K562 (cell line): ENCODE data around the gene CISD3. TPM values are rescaled to one million over a fixed set of nuclear protein-coding genes. Genes with fewer than 3 reads are reported as not detected.

Experiments
- ADNP ChIP-seq: fragments of 200-800 bp; sonication (Bioruptor generic); IDR thresholded peaks from 2 replicates; pipeline ENCODE4 v1.6.1; 2016; ENCODE audit warnings: missing genetic modification characterization, missing compliant biosample characterization
- ARID4B ChIP-seq: sonication (generic); formaldehyde crosslinking; IDR thresholded peaks from 2 replicates; pipeline ENCODE4 v1.8.0; 2022; ENCODE audit warnings: mild to moderate bottlenecking, missing genetic modification reagents
- ATF7 ChIP-seq: fragments of 450-650 bp; IDR thresholded peaks from 2 replicates; pipeline ENCODE4 v1.7.1; 2014; ENCODE audit warnings: mild to moderate bottlenecking, moderate library complexity
- CREB1 ChIP-seq, 2 experiments: sonication (generic) in 1 of 2; formaldehyde crosslinking in 1 of 2; IDR thresholded peaks; 2 replicates each; pipeline versions ENCODE4 v1.6.1 to v1.8.0; 2012 to 2022; ENCODE audit warnings: inconsistent platforms in 1 of 2, mild to moderate bottlenecking in 1 of 2, missing genetic modification reagents in 1 of 2, moderate library complexity in 1 of 2
- FOXA1 ChIP-seq: fragments of 450-650 bp; IDR thresholded peaks from 2 replicates; pipeline ENCODE4 v1.6.1; 2016; ENCODE audit warnings: mild to moderate bottlenecking, borderline replicate concordance
- GTF3C2 ChIP-seq: IDR thresholded peaks from 3 replicates; pipeline ENCODE4 v1.6.1; 2011; ENCODE audit warnings: borderline replicate concordance, mild to moderate bottlenecking, moderate library complexity; ENCODE audit not compliant: insufficient read length; ENCODE audit errors: extremely low read depth
- HDAC3 ChIP-seq: fragments of 450-650 bp; IDR thresholded peaks from 2 replicates; pipeline ENCODE4 v1.6.1; 2018; ENCODE audit warnings: borderline replicate concordance, mild to moderate bottlenecking, moderate library complexity; ENCODE audit not compliant: partially characterized antibody
- HDAC8 ChIP-seq: fragments of 450-650 bp; IDR thresholded peaks from 2 replicates; pipeline ENCODE4 v1.6.1; 2016; ENCODE audit warnings: mild to moderate bottlenecking, missing genetic modification characterization, moderate library complexity, missing compliant biosample characterization
- HMGXB4 ChIP-seq: sonication (generic); formaldehyde crosslinking; IDR thresholded peaks from 2 replicates; pipeline ENCODE4 v1.8.1; 2023; ENCODE audit warnings: mild to moderate bottlenecking, missing genetic modification reagents
- KHSRP ChIP-seq: fragments of 450-650 bp; IDR thresholded peaks from 2 replicates; pipeline ENCODE4 v1.6.1; 2017
- MCM7 ChIP-seq, 2 experiments: fragments of 450-650 bp; IDR thresholded peaks; 2 replicates each; pipeline ENCODE4 v1.6.1; 2016 to 2018
- NFIC ChIP-seq: fragments of 450-650 bp; IDR thresholded peaks from 2 replicates; pipeline ENCODE4 v1.6.1; 2017; ENCODE audit warnings: mild to moderate bottlenecking, inconsistent platforms
- SRSF3 ChIP-seq: fragments of 200-400 bp; formaldehyde crosslinking; IDR thresholded peaks from 2 replicates; pipeline ENCODE4 v1.6.1; 2016; ENCODE audit warnings: mild to moderate bottlenecking, low read length, moderate library complexity; ENCODE audit not compliant: insufficient read depth
- STAG1 ChIP-seq: sonication (generic); formaldehyde crosslinking; IDR thresholded peaks from 2 replicates; pipeline ENCODE4 v1.5.0; 2020; ENCODE audit warnings: missing genetic modification reagents, borderline replicate concordance
- TGIF2 ChIP-seq: sonication (generic); formaldehyde crosslinking; IDR thresholded peaks from 2 replicates; pipeline ENCODE4 v1.8.1; 2022; ENCODE audit warnings: mild to moderate bottlenecking, missing genetic modification reagents, moderate library complexity
- ZBED1 ChIP-seq: IDR thresholded peaks from 2 replicates; pipeline ENCODE4 v1.6.1; 2014
- ZBTB2 ChIP-seq: fragments of 450-650 bp; IDR thresholded peaks from 2 replicates; pipeline ENCODE4 v1.6.1; 2016; ENCODE audit warnings: antibody characterized with exemption
- polyA plus RNA-seq, 8 experiments: library from polyadenylated mRNA; depleted of rRNA in 4 of 8; stranded (reverse) in 5 of 8; unstranded in 3 of 8; fragments of >200 nt; fragmentation: Nextera tagmentation in 2 of 8; fragmentation: Illumina TruSeq in 1 of 8; extraction: Ambion mirVana in 2 of 8; extraction: Trizol in 1 of 8; gene quantifications; 2 replicates each; pipeline versions ENCODE4 v1.2.1 to v1.2.3, GENCODE V29; 2011 to 2014; ENCODE audit warnings: inconsistent platforms in 1 of 8, missing spikeins in 1 of 8
- total RNA-seq, 7 experiments: library from RNA; depleted of rRNA in 6 of 7; stranded (reverse); fragments of >200 nt in 6 of 7; fragmentation: Illumina TruSeq in 2 of 7; extraction: Trizol in 2 of 7; gene quantifications; 2 replicates each; pipeline versions ENCODE4 v1.2.1 to v1.2.3, GENCODE V29; 2011 to 2021; ENCODE audit warnings: low replicate concordance in 1 of 7

The CISD3 gene
- total and polyA plus RNA-seq, 9 of the 15 experiments (the other 6 are each of a cell fraction or from before 2014, with no cell fraction given) = 5.0 to 60.7 (median 15.7) TPM

- TF ChIP-seq ARID4B (no peak), GTF3C2 (no peak), FOXA1 (no peak), HDAC8 (tag) (no peak), SRSF3 (no peak), ATF7 (peak; percentile 56; the same call in 1 of the 2 replicates), KHSRP (no peak), NFIC (peak; percentile 70), ZBTB2 (peak; percentile 44; the same call in 1 of the 2 replicates), MCM7 (IDR thresholded peaks at IDR 0.05) (no peak), TGIF2 (CRISPR knock-in tag) (no peak), ZBED1 (peak; percentile 27; the same call in 1 of the 2 replicates), STAG1 (CRISPR knock-in tag) (no peak), HDAC3 (no peak), CREB1 (IDR thresholded peaks at IDR 0.05) (no peak), CREB1 (CRISPR knock-in tag; IDR thresholded peaks at IDR 0.05) (no peak; the same call in 1 of the 2 replicates), ADNP (no peak), HMGXB4 (CRISPR knock-in tag) (no peak)
Observed at GRCh38 chr17:38749223-38750043, 19.3 kb downstream of the CISD3 start (continued).
